ENCODE data around the gene MUC4. TPM values are rescaled to one million over a fixed set of nuclear protein-coding genes. Genes with fewer than 3 reads are reported as not detected.

MUC4 gene
- total and polyA plus RNA-seq, 7 experiments from 2014 or later, result 0.07 to 0.48 TPM; not detected in 5

GRCh38 chr3:195802795-195803194 is 8.9 kb downstream of the MUC4 start:
- Mint-ChIP-seq H3K9me3 (peaks cover 0 to 25% (median 0%) of the 10 kb centered on the region in 11 donors), H3K4me3 (peak overlapping the region; percentile 3 to 85 (median 50)), H3K4me1 (peaks cover 48 to 66% (median 55%) of the 10 kb centered on the region in 7 donors), H3K27ac (peak overlapping the region in 6 of 9 donors; percentile 3 to 99 (median 72)), H3K36me3 (peaks cover 0 to 38% (median 0%) of the 10 kb centered on the region in 5 donors), H3K27me3 (peaks cover 0 to 4% (median 2%) of the 10 kb centered on the region in 5 donors)
- ATAC-seq (peak; percentile 50), DNase-seq (no peak)
- Histone ChIP-seq H3K9me3 (ENCODE audit: control insufficient read depth in 2 of 3, low read length in 3 of 3) (no peaks in the 10 kb centered on the region), H3K27me3 (ENCODE audit: control insufficient read depth in 2 of 2, insufficient read depth in 2 of 2, low read length in 2 of 2) (no peaks in the 10 kb centered on the region), H3K36me3 (ENCODE audit: control insufficient read depth in 2 of 3, insufficient read depth in 3 of 3, low read length in 3 of 3) (no peaks in the 10 kb centered on the region), H3K4me1 (ENCODE audit: control insufficient read depth in 2 of 2, insufficient read depth in 2 of 2, low read length in 2 of 2) (peaks cover 10 to 38% of the 10 kb centered on the region in 2 donors), H3K4me3 (ENCODE audit: low read length) (no peak overlapping the region), H3K27ac (ENCODE audit: low read depth, low read length) (peak overlapping the region; percentile 17)
- POLR2A ChIA-PET, result interaction anchor here (0.6 kb wide), 1 partner anchor 12 kb away, joined by 3 read pairs; no protein-coding TSS in a partner anchor
- intact Hi-C loops (cut with micrococcal nuclease), result loop anchor here in 1 of 2 donors (1.0 kb wide), 1 partner anchor 49 kb away; no protein-coding TSS in a partner anchor
- CTCF ChIA-PET, result no interaction called here

DNA sequence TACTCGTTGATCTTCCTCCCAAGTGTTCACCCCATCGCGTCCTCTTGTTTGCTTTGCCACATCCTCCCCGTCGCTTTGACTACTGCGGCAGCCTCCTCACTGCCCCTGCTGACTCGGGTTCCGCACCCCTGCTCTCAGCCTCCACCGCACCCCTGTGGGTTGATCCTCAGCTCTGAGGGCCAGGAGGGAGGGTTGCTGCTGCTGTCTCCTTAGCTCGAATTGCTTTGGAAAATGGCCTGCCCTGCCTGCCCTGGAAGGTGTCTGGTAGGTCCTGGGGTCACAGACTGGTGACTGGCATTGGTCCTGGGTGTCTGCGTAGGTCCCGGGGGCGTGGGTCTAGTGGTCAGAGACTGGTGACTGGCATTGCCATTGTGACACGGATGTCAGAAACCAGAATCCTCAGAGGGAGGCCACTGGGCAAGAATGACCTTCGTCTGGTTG is 9.4 kb downstream of the MUC4 start:
- peak overlapping the region; percentile 33 to 99 (median 67) for H3K27ac Mint-ChIP-seq
- no peaks in the 10 kb centered on the region for H3K36me3 ChIP-seq (ENCODE audit: control insufficient read depth in 2 of 3, insufficient read depth in 3 of 3, low read length in 3 of 3)
- H3K27me3 Mint-ChIP-seq, result peaks cover 0 to 4% (median 2%) of the 10 kb centered on the region in 5 donors
- peak overlapping the region; percentile 41 to 85 (median 50) for H3K4me3 Mint-ChIP-seq
- no peak overlapping the region for H3K4me3 ChIP-seq (ENCODE audit: low read length)
- ATAC-seq, result peak; percentile 89
- H3K27ac ChIP-seq (ENCODE audit: low read depth, low read length), result peak overlapping the region; percentile 17
- H3K36me3 Mint-ChIP-seq, result peaks cover 0 to 38% (median 0%) of the 10 kb centered on the region in 5 donors
- DNase-seq, result peak; percentile 0 to 62 (median 39)
- peaks cover 10 to 38% of the 10 kb centered on the region in 2 donors for H3K4me1 ChIP-seq (ENCODE audit: control insufficient read depth in 2 of 2, insufficient read depth in 2 of 2, low read length in 2 of 2)
- peaks cover 48 to 62% (median 55%) of the 10 kb centered on the region in 7 donors for H3K4me1 Mint-ChIP-seq
- H3K27me3 ChIP-seq (ENCODE audit: control insufficient read depth in 2 of 2, insufficient read depth in 2 of 2, low read length in 2 of 2), result no peaks in the 10 kb centered on the region
- intact Hi-C loops (cut with micrococcal nuclease), result loop anchor here in 1 of 2 donors (1.0 kb wide), 1 partner anchor 49 kb away; no protein-coding TSS in a partner anchor
- peaks cover 0 to 25% (median 0%) of the 10 kb centered on the region in 11 donors for H3K9me3 Mint-ChIP-seq
- ChIA-PET POLR2A (no interaction called here), CTCF (no interaction called here)
- H3K9me3 ChIP-seq (ENCODE audit: control insufficient read depth in 2 of 3, low read length in 3 of 3), result no peaks in the 10 kb centered on the region

DNA sequence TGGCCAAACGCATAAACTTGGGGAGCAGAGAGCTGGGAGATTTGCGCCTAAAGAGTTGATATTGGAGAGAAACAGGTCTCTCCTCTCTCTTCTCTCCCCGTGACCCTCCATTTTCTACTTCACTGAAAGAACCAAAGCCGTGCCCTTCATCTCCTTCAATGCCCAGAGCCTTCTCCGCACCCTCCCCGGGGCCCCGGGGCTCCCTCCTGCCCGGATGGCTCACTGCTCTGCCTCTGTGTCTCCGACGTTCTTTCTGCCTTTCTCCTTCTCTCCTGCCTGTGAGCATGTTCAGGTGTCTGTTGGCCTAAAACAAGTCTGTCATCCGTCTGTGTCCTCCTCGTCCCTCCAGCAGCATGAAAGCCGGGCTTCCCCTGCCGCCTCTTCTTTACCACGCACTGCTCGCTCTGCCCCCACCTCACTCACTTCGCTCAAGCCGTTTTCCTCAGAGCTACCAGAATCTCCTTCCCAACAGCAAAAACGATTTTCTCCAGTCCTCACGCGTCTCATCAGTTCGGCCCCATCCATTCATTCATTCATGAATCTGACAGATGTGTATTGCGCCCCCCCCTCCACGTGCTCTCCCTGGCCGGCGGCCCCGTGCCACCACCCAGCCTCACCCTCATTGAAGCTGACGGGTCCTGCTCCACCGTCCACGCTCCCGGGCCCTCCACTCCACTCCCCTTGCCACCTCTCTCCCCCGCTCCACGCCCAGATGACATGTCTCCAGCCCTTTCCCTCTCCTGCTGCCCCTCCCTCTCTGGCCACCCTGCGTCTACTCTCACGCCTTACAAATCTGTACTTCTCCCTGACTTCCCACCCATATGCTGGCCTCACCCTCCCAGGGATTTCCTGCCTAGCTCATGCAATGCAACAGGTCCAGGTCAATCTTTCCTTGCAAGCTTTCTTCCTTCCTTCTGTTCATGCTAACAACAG is 10.2 kb downstream of the MUC4 start:
- no peak overlapping the region for H3K27ac ChIP-seq (ENCODE audit: low read depth, low read length)

GRCh38 chr3:195800240-195800639 is 11.5 kb downstream of the MUC4 start:
- ChIA-PET CTCF (no interaction called here), POLR2A (no interaction called here)
- H3K36me3 ChIP-seq (ENCODE audit: control insufficient read depth in 2 of 3, insufficient read depth in 3 of 3, low read length in 3 of 3), result no peaks in the 10 kb centered on the region
- intact Hi-C loops (cut with micrococcal nuclease), result no loop called here
- H3K4me1 ChIP-seq (ENCODE audit: control insufficient read depth in 2 of 2, insufficient read depth in 2 of 2, low read length in 2 of 2), result peaks cover 10 to 32% of the 10 kb centered on the region in 2 donors
- H3K4me3 Mint-ChIP-seq, result no peak overlapping the region
- no peak overlapping the region for H3K27ac ChIP-seq (ENCODE audit: low read depth, low read length)
- peaks cover 0 to 8% (median 4%) of the 10 kb centered on the region in 5 donors for H3K27me3 Mint-ChIP-seq
- peaks cover 35 to 50% (median 43%) of the 10 kb centered on the region in 7 donors for H3K4me1 Mint-ChIP-seq
- H3K27ac Mint-ChIP-seq, result peak overlapping the region in 3 of 9 donors; percentile 18 to 69 (median 53)
- ATAC-seq (no peak), DNase-seq (no peak)
- H3K9me3 Mint-ChIP-seq, result peaks cover 0 to 21% (median 0%) of the 10 kb centered on the region in 11 donors
- H3K27me3 ChIP-seq (ENCODE audit: control insufficient read depth in 2 of 2, insufficient read depth in 2 of 2, low read length in 2 of 2), result no peaks in the 10 kb centered on the region
- H3K9me3 ChIP-seq (ENCODE audit: control insufficient read depth in 2 of 3, low read length in 3 of 3), result no peaks in the 10 kb centered on the region
- peaks cover 0 to 30% (median 0%) of the 10 kb centered on the region in 5 donors for H3K36me3 Mint-ChIP-seq
- no peak overlapping the region for H3K4me3 ChIP-seq (ENCODE audit: low read length)

More for the DNA sequence above, 10.2 kb downstream of the MUC4 start:
- Histone ChIP-seq H3K27me3 (ENCODE audit: control insufficient read depth in 2 of 2, insufficient read depth in 2 of 2, low read length in 2 of 2) (no peaks in the 10 kb centered on the region), H3K4me3 (ENCODE audit: low read length) (no peak overlapping the region), H3K9me3 (ENCODE audit: control insufficient read depth in 2 of 3, low read length in 3 of 3) (no peaks in the 10 kb centered on the region), H3K4me1 (ENCODE audit: control insufficient read depth in 2 of 2, insufficient read depth in 2 of 2, low read length in 2 of 2) (peaks cover 10 to 38% of the 10 kb centered on the region in 2 donors), H3K36me3 (ENCODE audit: control insufficient read depth in 2 of 3, insufficient read depth in 3 of 3, low read length in 3 of 3) (no peaks in the 10 kb centered on the region)
- Mint-ChIP-seq H3K4me1 (peaks cover 43 to 58% (median 52%) of the 10 kb centered on the region in 7 donors), H3K27me3 (peaks cover 0 to 4% (median 2%) of the 10 kb centered on the region in 5 donors), H3K27ac (peak overlapping the region; percentile 21 to 99 (median 67)), H3K9me3 (peaks cover 0 to 25% (median 0%) of the 10 kb centered on the region in 11 donors), H3K4me3 (peak overlapping the region; percentile 12 to 85 (median 50)), H3K36me3 (peaks cover 0 to 36% (median 0%) of the 10 kb centered on the region in 5 donors)
- DNase-seq (peak in 1 of 9 donors; percentile 0), ATAC-seq (peak; percentile 1)
- CTCF ChIA-PET, result interaction anchor here (0.6 kb wide), 1 partner anchor 246 kb away, joined by 3 read pairs; no protein-coding TSS in a partner anchor
- intact Hi-C loops (cut with micrococcal nuclease), result loop anchor here in 1 of 2 donors (1.0 kb wide), 1 partner anchor 50 kb away; no protein-coding TSS in a partner anchor
- POLR2A ChIA-PET, result no interaction called here

DNA sequence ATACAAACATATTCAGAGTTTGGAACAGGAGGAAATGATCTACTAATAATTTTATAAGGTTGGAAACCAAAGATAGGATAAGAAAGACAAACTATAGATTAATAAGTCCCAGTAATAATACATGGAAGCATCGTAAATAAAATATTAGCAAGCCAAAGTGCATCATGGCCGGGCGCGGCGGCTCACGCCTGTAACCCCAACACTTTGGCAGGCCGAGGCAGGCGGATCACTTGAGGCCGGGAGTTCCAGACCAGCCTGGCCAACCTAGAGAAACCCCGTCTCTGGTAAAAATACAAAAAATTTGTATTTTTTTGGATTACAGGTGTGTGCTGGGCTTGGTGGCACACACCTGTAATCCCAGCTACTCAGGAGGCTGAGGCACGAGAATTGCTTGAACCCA is 14.9 kb downstream of the MUC4 start:
- POLR2A ChIA-PET, result no interaction called here
- CTCF ChIA-PET, result no interaction called here
- ATAC-seq (no peak), DNase-seq (no peak)
- peaks cover 0 to 2% of the 10 kb centered on the region in 2 donors for H3K4me1 ChIP-seq (ENCODE audit: control insufficient read depth in 2 of 2, insufficient read depth in 2 of 2, low read length in 2 of 2)
- no peak overlapping the region for H3K4me3 ChIP-seq (ENCODE audit: low read length)
- intact Hi-C loops (cut with micrococcal nuclease), result no loop called here
- Mint-ChIP-seq H3K27me3 (peaks cover 0 to 18% (median 0%) of the 10 kb centered on the region in 5 donors), H3K27ac (no peak overlapping the region), H3K36me3 (peaks cover 0 to 11% (median 0%) of the 10 kb centered on the region in 5 donors), H3K9me3 (peaks cover 0 to 8% (median 0%) of the 10 kb centered on the region in 11 donors), H3K4me3 (no peak overlapping the region), H3K4me1 (peaks cover under 1 to 18% (median 8%) of the 10 kb centered on the region in 7 donors)
- H3K27ac ChIP-seq (ENCODE audit: low read depth, low read length), result no peak overlapping the region
- no peaks in the 10 kb centered on the region for H3K9me3 ChIP-seq (ENCODE audit: control insufficient read depth in 2 of 3, low read length in 3 of 3)
- H3K27me3 ChIP-seq (ENCODE audit: control insufficient read depth in 2 of 2, insufficient read depth in 2 of 2, low read length in 2 of 2), result no peaks in the 10 kb centered on the region
- H3K36me3 ChIP-seq (ENCODE audit: control insufficient read depth in 2 of 3, insufficient read depth in 3 of 3, low read length in 3 of 3), result no peaks in the 10 kb centered on the region

DNA sequence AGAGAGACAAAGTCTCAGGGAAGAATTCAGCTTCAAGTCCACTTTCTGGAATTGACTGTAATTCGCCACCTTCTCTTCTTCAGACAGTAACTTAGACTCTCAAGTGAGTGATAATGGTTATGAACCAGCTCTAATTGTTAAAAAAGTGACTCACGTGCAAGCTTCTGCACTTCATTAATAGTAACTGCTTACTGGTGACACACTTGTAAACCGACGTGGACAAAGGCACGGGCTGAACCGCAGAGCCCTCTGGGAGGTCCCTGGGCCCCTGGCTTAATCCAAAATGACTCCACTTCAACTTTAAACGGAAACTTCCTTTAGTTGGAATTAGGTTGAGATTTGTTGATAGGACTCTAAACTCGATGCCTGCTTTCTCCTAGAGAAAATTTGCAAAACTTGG is 17.0 kb downstream of the MUC4 start:
- Mint-ChIP-seq H3K9me3 (peaks cover 0 to 25% (median under 1%) of the 10 kb centered on the region in 11 donors), H3K4me1 (peaks cover 16 to 23% (median 17%) of the 10 kb centered on the region in 7 donors), H3K4me3 (no peak overlapping the region), H3K36me3 (peaks cover 0 to 23% (median 0%) of the 10 kb centered on the region in 5 donors), H3K27ac (no peak overlapping the region), H3K27me3 (peaks cover 0 to 24% (median 0%) of the 10 kb centered on the region in 5 donors)
- Histone ChIP-seq H3K36me3 (ENCODE audit: control insufficient read depth in 2 of 3, insufficient read depth in 3 of 3, low read length in 3 of 3) (no peaks in the 10 kb centered on the region), H3K27me3 (ENCODE audit: control insufficient read depth in 2 of 2, insufficient read depth in 2 of 2, low read length in 2 of 2) (no peaks in the 10 kb centered on the region), H3K27ac (ENCODE audit: low read depth, low read length) (no peak overlapping the region), H3K4me1 (ENCODE audit: control insufficient read depth in 2 of 2, insufficient read depth in 2 of 2, low read length in 2 of 2) (no peaks in the 10 kb centered on the region), H3K4me3 (ENCODE audit: low read length) (no peak overlapping the region), H3K9me3 (ENCODE audit: control insufficient read depth in 2 of 3, low read length in 3 of 3) (no peaks in the 10 kb centered on the region)
- ChIA-PET POLR2A (no interaction called here), CTCF (no interaction called here)
- ATAC-seq (no peak), DNase-seq (no peak)
- intact Hi-C loops (cut with micrococcal nuclease), result no loop called here

Measured in naive thymus-derived CD4-positive, alpha-beta T cell (primary cell).